Mucosa of descending colon (tissue), 3 donors: ENCODE data around the gene FAM219B. TPM values are rescaled to one million over a fixed set of nuclear protein-coding genes. Genes with fewer than 3 reads are reported as not detected.

Experiments used
- ATAC-seq: fragments of 200-7000 bp; cut with Tn5 transposase; one replicate; pipeline ENCODE4 v1.9.1; 2020; ENCODE audit warnings: mild to moderate bottlenecking, moderate library complexity
- DNase-seq, 3 donors: peaks; one replicate each; pipeline ENCODE4 v3.0.0-alpha.2; 2020
- H3K36me3 ChIP-seq: fragments of 200-600 bp; one replicate; pipeline ENCODE4 v1.8.0; 2021; ENCODE audit warnings: low read depth, mild to moderate bottlenecking
- H3K4me1 ChIP-seq: fragments of 200-600 bp; one replicate; pipeline ENCODE4 v1.8.0; 2021; ENCODE audit warnings: low read depth, mild to moderate bottlenecking
- H3K4me3 ChIP-seq: fragments of 200-600 bp; one replicate; pipeline ENCODE4 v1.8.0; 2021; ENCODE audit warnings: mild to moderate bottlenecking
- H3K9me3 ChIP-seq: fragments of 200-600 bp; one replicate; pipeline ENCODE4 v1.8.0; 2021; ENCODE audit warnings: mild to moderate bottlenecking
- intact Hi-C, 2 donors: fragments of 100-400 bp; cut with DNase I in 1 of 2; cut with micrococcal nuclease in 1 of 2; formaldehyde crosslinking; loops; one replicate each; pipeline versions ENCODE4 v1.11.0 to v1.11.1; 2022; cut with DNase I, micrococcal nuclease
- long read RNA-seq, 2 donors: library from polyadenylated mRNA; unstranded; transcript quantifications; one replicate each; pipeline ENCODE4 v2.0.0, GENCODE V29; 2019 to 2021
- total RNA-seq, 3 donors: library from RNA; stranded (reverse); fragmentation: NEBNext Ultra II Directional in 2 of 3; extraction: Animal tissue kit (Norgen Biotek cat#: 25700) in 2 of 3; gene quantifications; one replicate each; pipeline versions ENCODE4 v1.2.1 to v1.2.4, GENCODE V29; 2021 to 2023
- TF ChIP-seq, protein P1 (sequence below): fragments of 200-600 bp; IDR thresholded peaks from one replicate; pipeline ENCODE4 v1.8.0; 2022; ENCODE audit warnings: antibody characterized with exemption, mild to moderate bottlenecking
- donor health status: DM: no; HTN: no; CAD: no; lungs with moderate emphysema.
- donor health status: DM: no; HTN: no; CAD: no.
- donor health status: DM: no; HTN: yes; CAD: no.

Gene FAM219B, protein sequence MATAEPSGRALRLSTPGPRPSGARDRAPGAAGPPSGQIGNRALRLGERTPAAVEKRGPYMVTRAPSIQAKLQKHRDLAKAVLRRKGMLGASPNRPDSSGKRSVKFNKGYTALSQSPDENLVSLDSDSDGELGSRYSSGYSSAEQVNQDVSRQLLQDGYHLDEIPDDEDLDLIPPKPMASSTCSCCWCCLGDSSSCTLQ
- 10 to 100 TPM; 50.7 to 88.2 (median 83.1) TPM for total RNA-seq
- long read RNA-seq, donor 1, transcript FAM219B-202 (5 exons, 587 nt) = minor isoform, 10 of 101 reads
- long read RNA-seq, donor 1, transcript FAM219B-201 (5 exons, 3,550 nt) = major isoform, 32 of 101 reads
- long read RNA-seq, donor 1, transcript FAM219B-217 (4 exons, 3,219 nt) = minor isoform, 18 of 101 reads
- long read RNA-seq, donor 1, partial matches to known transcripts = 4 of 101 reads
- long read RNA-seq, donor 1, other reads (novel, unspliced or antisense) = 30 of 101 reads
- long read RNA-seq, donor 2, transcript FAM219B-201 (5 exons, 3,550 nt) = major isoform, 5 of 16 reads
- long read RNA-seq, donor 2, partial matches to known transcripts = 1 of 16 reads
- long read RNA-seq, donor 2, other reads (novel, unspliced or antisense) = 9 of 16 reads

DNA sequence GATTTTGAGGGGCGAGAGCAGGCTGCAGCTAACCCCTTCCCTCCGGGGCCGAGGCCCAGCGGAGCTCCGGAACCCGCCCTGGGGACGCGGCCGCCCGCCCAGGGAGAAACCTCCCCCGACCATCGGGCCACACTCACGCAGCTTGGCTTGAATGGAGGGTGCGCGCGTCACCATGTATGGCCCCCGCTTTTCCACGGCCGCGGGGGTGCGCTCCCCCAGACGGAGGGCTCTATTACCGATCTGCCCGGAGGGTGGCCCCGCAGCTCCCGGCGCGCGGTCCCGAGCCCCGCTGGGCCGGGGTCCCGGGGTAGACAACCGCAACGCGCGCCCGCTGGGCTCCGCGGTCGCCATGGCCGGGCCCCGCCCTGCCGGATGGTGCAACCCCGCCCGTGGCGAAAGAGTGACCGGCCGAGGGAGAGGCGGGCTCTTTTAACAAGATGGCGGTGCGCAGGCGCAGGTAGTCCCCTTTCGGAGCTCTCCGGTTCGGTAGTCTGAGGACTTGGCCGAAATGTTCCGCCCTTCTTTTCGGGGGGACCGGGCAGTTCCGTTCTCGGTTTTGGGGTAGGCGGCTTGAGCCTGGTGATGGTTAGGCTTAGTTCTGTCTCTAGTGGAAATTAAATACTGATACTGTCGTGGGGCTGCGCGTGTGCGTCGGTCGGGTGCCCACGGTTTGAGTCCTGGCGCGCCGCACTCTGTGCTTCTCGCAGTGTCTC lies at the start of gene FAM219B:
TSS of gene FAM219B (minus strand) at position 402 of the 713 bp plus-strand sequence. CDS start at position 351, 51 bp downstream.
- Histone ChIP-seq H3K4me1 (peaks cover 17% of the 10 kb centered on the region), H3K36me3 (no peaks in the 10 kb centered on the region), H3K4me3 (peak within 1 kb of the TSS; percentile 88), H3K9me3 (no peaks in the 10 kb centered on the region)
- TF ChIP-seq, protein P1, sequence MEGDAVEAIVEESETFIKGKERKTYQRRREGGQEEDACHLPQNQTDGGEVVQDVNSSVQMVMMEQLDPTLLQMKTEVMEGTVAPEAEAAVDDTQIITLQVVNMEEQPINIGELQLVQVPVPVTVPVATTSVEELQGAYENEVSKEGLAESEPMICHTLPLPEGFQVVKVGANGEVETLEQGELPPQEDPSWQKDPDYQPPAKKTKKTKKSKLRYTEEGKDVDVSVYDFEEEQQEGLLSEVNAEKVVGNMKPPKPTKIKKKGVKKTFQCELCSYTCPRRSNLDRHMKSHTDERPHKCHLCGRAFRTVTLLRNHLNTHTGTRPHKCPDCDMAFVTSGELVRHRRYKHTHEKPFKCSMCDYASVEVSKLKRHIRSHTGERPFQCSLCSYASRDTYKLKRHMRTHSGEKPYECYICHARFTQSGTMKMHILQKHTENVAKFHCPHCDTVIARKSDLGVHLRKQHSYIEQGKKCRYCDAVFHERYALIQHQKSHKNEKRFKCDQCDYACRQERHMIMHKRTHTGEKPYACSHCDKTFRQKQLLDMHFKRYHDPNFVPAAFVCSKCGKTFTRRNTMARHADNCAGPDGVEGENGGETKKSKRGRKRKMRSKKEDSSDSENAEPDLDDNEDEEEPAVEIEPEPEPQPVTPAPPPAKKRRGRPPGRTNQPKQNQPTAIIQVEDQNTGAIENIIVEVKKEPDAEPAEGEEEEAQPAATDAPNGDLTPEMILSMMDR = no peak
- intact Hi-C loops = no loop called here
- DNase-seq (peak; percentile 94 to 95 (median 94)), ATAC-seq (peak; percentile 95)

DNA sequence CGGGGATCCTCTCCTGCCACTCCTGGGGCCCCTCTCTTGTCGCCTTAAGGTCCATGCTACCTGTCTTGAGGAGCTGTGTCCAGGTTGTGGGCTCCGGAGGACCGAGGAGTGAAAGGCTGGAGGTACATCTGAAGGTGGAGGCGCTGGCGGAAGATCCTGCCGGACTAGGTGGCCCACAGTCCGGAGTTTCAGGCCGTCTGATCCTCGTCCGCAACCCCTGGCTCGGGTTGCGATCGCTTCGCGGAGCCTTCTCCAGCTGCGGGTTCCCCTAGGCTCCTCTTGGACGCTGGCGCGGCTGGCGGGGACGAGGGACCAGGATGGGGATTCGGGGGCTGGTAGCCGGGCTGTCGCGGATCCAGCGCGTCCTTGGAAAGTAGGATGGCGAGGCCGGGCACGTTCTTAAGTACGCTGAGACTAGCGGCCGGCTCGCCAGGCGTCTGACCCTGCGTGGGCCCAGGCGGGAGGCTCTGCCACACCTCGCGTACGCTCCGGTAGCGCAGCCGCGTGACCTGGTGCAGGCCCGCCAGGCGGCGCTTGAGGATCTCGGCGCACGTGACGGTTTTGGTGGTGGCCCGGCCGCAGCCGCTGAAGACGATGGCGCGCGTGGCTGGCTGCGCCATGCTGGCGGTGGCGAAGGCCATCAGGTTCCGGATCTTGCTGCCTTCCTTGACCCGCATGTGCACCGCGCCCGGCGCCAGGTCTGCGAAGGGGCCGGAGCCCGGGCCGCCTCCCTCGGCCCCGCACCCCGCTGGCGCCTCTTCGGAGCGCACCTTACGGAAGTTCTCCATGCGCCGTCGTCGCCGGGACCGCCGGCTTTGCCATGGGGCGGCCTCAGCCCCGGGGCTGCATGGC lies 49.4 kb upstream of the FAM219B start:
- peak; percentile 86 to 90 (median 87) for DNase-seq
- Histone ChIP-seq H3K9me3 (no peaks in the 10 kb centered on the region), H3K4me3 (no peak overlapping the region), H3K36me3 (no peaks in the 10 kb centered on the region), H3K4me1 (peaks cover 34% of the 10 kb centered on the region)
- ATAC-seq = peak; percentile 68
- TF ChIP-seq, protein P1 = peak; percentile 42
- intact Hi-C loops = no loop called here

DNA sequence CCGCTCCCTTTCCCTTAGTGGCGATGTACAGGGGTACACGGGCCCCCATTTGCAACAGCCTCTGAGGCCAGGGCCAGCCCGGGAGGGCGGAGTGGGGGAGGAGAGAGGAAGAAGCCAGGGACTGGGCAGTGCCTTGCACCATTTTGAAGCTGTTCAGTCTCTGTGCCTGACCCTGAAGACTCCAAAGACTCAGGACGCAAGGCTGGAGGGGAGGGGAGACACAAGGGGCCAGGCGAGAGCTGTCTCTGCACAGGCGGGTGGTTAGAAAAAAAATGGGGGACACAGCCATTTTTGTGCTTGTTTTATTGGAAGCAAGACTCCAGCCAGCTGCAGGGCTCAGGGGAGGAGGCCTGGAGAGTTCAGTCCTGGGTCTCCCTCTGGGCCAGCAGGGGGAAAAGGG lies 48.4 kb upstream of the FAM219B start:
- H3K36me3 ChIP-seq = no peaks in the 10 kb centered on the region
- intact Hi-C loops = no loop called here
- DNase-seq = no peak
- TF ChIP-seq, protein P1 = no peak
- ATAC-seq = no peak
- peaks cover 32% of the 10 kb centered on the region for H3K4me1 ChIP-seq
- no peak overlapping the region for H3K4me3 ChIP-seq
- H3K9me3 ChIP-seq = no peaks in the 10 kb centered on the region

DNA sequence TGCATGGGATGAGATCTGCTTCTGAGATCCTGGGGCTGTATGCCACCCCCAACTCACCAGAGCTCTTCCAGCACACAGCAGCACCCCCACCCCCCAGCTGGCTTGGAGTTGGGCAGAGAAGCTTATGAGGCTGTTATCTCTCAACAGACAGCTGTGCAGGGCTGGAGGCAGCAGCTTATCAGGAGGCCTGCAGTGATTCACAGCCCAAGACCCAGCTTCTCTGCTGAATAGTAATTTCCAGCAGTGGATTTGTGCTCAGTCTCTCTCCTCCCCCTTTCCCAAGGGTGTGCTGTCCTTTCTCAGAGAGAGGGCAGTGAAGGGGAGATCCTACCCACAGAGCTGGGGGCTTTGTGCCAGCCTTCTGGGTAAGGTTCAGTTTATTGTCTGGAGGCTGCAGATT lies 47.9 kb upstream of the FAM219B start:
- ATAC-seq (no peak), DNase-seq (no peak)
- Histone ChIP-seq H3K4me3 (no peak overlapping the region), H3K9me3 (no peaks in the 10 kb centered on the region), H3K4me1 (peaks cover 32% of the 10 kb centered on the region), H3K36me3 (no peaks in the 10 kb centered on the region)
- intact Hi-C loops = no loop called here
- TF ChIP-seq, protein P1 = no peak

DNA sequence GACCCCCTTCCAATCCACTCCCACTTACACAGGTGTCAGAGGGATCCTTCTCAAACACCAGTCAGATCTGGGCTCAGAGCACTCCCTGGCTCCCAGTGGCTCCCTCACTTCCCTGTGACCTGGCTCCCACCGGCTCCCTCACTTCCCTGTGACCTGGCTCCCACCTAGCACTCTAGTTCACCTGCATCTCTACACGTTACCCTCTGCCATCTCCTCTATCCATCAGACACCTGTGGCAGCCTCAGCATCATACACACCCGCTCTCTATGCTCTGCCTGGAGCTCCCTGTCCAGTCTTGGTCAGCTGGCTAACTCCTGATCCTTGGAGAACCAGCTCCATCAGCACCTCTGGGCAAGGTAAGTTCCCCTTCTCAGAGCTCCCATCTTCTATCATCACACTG lies 44.4 kb upstream of the FAM219B start:
- ATAC-seq = no peak
- TF ChIP-seq, protein P1 = no peak
- no peak for DNase-seq
- intact Hi-C loops = no loop called here
- Histone ChIP-seq H3K9me3 (no peaks in the 10 kb centered on the region), H3K36me3 (no peaks in the 10 kb centered on the region), H3K4me1 (peaks cover 25% of the 10 kb centered on the region), H3K4me3 (no peak overlapping the region)
